SJCRH30 (cell line): ENCODE measurements around the gene AXIN1. TPM values are rescaled to one million over a fixed set of nuclear protein-coding genes. Genes with fewer than 3 reads are reported as not detected.
A peak's percentile ranks its signal among the peaks of the same experiment; 100 is the strongest.

Experiments
- DNase-seq, 2 experiments: peaks; one replicate each; pipeline ENCODE4 v3.0.0-alpha.2; 2015 to 2020
- H3K27ac ChIP-seq: fragments of 250-450 bp; sonication (Bioruptor Pico); 2 replicates; pipeline ENCODE4 v1.5.1; 2020; ENCODE audit warnings: mild to moderate bottlenecking, moderate library complexity
- H3K27me3 ChIP-seq: fragments of 250-450 bp; sonication (Bioruptor Pico); 2 replicates; pipeline ENCODE4 v1.5.1; 2020; ENCODE audit warnings: mild to moderate bottlenecking, moderate library complexity
- H3K36me3 ChIP-seq: fragments of 250-450 bp; sonication (Bioruptor Pico); 2 replicates; pipeline ENCODE4 v1.5.1; 2020; ENCODE audit warnings: mild to moderate bottlenecking, moderate library complexity
- H3K4me1 ChIP-seq: fragments of 250-450 bp; sonication (Bioruptor Pico); 2 replicates; pipeline ENCODE4 v1.5.1; 2020; ENCODE audit warnings: mild to moderate bottlenecking, moderate library complexity
- H3K4me3 ChIP-seq: fragments of 250-450 bp; sonication (Bioruptor Pico); 2 replicates; pipeline ENCODE4 v1.5.1; 2020; ENCODE audit warnings: mild to moderate bottlenecking, moderate library complexity
- H3K9me3 ChIP-seq: fragments of 250-450 bp; sonication (Bioruptor Pico); replicated peaks from 2 replicates; pipeline ENCODE4 v1.5.1; 2020; ENCODE audit warnings: mild to moderate bottlenecking, moderate library complexity
- total RNA-seq: library from RNA; depleted of rRNA; stranded (reverse); fragments of >200 nt; shearing (Covaris generic); gene quantifications from 2 replicates; pipeline ENCODE4 v1.2.3, GENCODE V29; 2014

The AXIN1 gene
- total RNA-seq, 1 experiment from 2014 or later, result 20.9 TPM

GRCh38 chr16:286491-287297 lies 65.8 kb downstream of the AXIN1 start:
- Histone ChIP-seq H3K4me1 (no peaks in the 10 kb centered on the region), H3K27ac (no peak overlapping the region), H3K27me3 (no peaks in the 10 kb centered on the region), H3K36me3 (peaks cover 23% of the 10 kb centered on the region), H3K9me3 (peaks cover 4% of the 10 kb centered on the region; the same call in 1 of the 2 replicates), H3K4me3 (no peak overlapping the region)
- DNase-seq, result no peak

DNA sequence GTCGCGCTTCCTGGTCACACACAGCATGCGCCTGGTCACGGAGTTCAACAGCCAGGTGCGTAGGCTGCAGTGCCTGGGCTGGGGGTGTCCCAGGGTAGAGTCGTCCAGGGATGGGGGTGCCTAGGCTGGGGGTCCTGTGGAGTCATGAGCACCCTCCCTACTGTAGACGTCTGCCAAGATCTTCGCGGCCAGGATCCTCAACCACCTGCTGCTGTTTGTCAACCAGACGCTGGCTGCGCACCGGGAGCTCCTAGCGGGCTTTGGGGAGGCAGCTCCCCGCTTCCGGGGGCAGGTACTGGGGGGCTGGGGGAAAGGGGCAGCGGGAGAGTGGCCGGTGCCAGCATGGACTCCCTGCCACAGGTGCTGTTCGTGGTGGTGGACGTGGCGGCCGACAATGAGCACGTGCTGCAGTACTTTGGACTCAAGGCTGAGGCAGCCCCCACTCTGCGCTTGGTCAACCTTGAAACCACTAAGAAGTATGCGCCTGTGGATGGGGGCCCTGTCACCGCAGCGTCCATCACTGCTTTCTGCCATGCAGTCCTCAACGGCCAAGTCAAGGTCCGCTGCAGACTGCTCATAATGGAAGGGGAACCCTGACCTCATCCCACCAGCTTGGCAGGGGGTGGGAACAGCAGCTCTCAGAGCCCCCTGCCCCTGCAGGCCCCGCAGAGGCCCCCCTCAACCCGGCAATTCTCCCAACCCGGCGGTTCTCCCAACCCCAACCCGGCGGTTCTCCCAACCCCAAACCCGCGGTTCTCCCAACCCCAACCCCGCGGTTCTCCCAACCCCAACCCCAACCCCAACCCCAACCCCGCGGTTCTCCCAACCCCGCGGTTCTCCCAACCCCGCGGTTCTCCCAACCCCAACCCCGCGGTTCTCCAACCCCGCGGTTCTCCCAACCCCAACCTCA lies 67.1 kb downstream of the AXIN1 start:
- H3K4me3 ChIP-seq, result no peak overlapping the region
- DNase-seq, result peak; percentile 50 to 65
- H3K9me3 ChIP-seq, result peaks cover 4% of the 10 kb centered on the region; the same call in 1 of the 2 replicates
- no peaks in the 10 kb centered on the region for H3K27me3 ChIP-seq
- peaks cover 20% of the 10 kb centered on the region for H3K36me3 ChIP-seq
- no peaks in the 10 kb centered on the region for H3K4me1 ChIP-seq
- no peak overlapping the region for H3K27ac ChIP-seq

GRCh38 chr16:284204-285120 lies 68.1 kb downstream of the AXIN1 start:
- DNase-seq, result no peak
- Histone ChIP-seq H3K4me1 (no peaks in the 10 kb centered on the region), H3K9me3 (peaks cover 4% of the 10 kb centered on the region; the same call in 1 of the 2 replicates), H3K36me3 (peaks cover 17% of the 10 kb centered on the region), H3K27me3 (no peaks in the 10 kb centered on the region), H3K4me3 (no peak overlapping the region), H3K27ac (no peak overlapping the region)

GRCh38 chr16:283033-283805 lies 69.3 kb downstream of the AXIN1 start, which contains the start of gene PDIA2:
PDIA2 (plus strand) TSS chr16:283164; CDS start chr16:283170, 6 bp downstream.
- Histone ChIP-seq H3K9me3 (peaks cover 4% of the 10 kb centered on the region; the same call in 1 of the 2 replicates), H3K4me3 (no peak within 1 kb of the TSS), H3K36me3 (peaks cover 12% of the 10 kb centered on the region), H3K27ac (no peak within 1 kb of the TSS), H3K27me3 (no peaks in the 10 kb centered on the region), H3K4me1 (0 out of 2 replicates have a peak, but pooled peaks cover 2% of the 10 kb centered on the region)
- DNase-seq, result no peak

GRCh38 chr16:282491-282890 lies 70.0 kb downstream of the AXIN1 start:
- Histone ChIP-seq H3K27me3 (no peaks in the 10 kb centered on the region), H3K27ac (no peak overlapping the region), H3K4me3 (no peak overlapping the region), H3K36me3 (peaks cover 6% of the 10 kb centered on the region), H3K9me3 (peaks cover 4% of the 10 kb centered on the region; the same call in 1 of the 2 replicates), H3K4me1 (0 out of 2 replicates have a peak, but pooled peaks cover 2% of the 10 kb centered on the region)
- DNase-seq, result no peak

GRCh38 chr16:281660-282255 lies 70.8 kb downstream of the AXIN1 start:
- H3K4me1 ChIP-seq, result 0 out of 2 replicates have a peak, but pooled peaks cover 2% of the 10 kb centered on the region
- H3K4me3 ChIP-seq, result no peak overlapping the region
- no peaks in the 10 kb centered on the region for H3K27me3 ChIP-seq
- H3K9me3 ChIP-seq, result peaks cover 4% of the 10 kb centered on the region; the same call in 1 of the 2 replicates
- H3K36me3 ChIP-seq, result no peaks in the 10 kb centered on the region; the same call in 1 of the 2 replicates
- no peak for DNase-seq
- no peak overlapping the region for H3K27ac ChIP-seq

GRCh38 chr16:280991-281659 lies 71.4 kb downstream of the AXIN1 start:
- H3K4me1 ChIP-seq, result 0 out of 2 replicates have a peak, but pooled peaks cover 2% of the 10 kb centered on the region
- H3K27ac ChIP-seq, result no peak overlapping the region
- no peaks in the 10 kb centered on the region for H3K9me3 ChIP-seq
- H3K27me3 ChIP-seq, result no peaks in the 10 kb centered on the region
- H3K4me3 ChIP-seq, result no peak overlapping the region
- no peaks in the 10 kb centered on the region for H3K36me3 ChIP-seq
- no peak for DNase-seq

GRCh38 chr16:280552-280951 lies 72.0 kb downstream of the AXIN1 start, which contains the start of gene ARHGDIG:
ARHGDIG (plus strand) TSS chr16:280591; CDS start chr16:280681, 90 bp downstream.
- Histone ChIP-seq H3K4me1 (0 out of 2 replicates have a peak, but pooled peaks cover 2% of the 10 kb centered on the region), H3K36me3 (no peaks in the 10 kb centered on the region), H3K27ac (no peak within 1 kb of the TSS), H3K4me3 (no peak within 1 kb of the TSS), H3K9me3 (no peaks in the 10 kb centered on the region), H3K27me3 (no peaks in the 10 kb centered on the region)
- no peak for DNase-seq

GRCh38 chr16:280005-280460 lies 72.5 kb downstream of the AXIN1 start:
- no peak for DNase-seq
- no peaks in the 10 kb centered on the region for H3K36me3 ChIP-seq
- no peak overlapping the region for H3K4me3 ChIP-seq
- H3K4me1 ChIP-seq, result 0 out of 2 replicates have a peak, but pooled peaks cover 2% of the 10 kb centered on the region
- no peak overlapping the region for H3K27ac ChIP-seq
- no peaks in the 10 kb centered on the region for H3K27me3 ChIP-seq
- H3K9me3 ChIP-seq, result no peaks in the 10 kb centered on the region

GRCh38 chr16:279531-279930 lies 73.0 kb downstream of the AXIN1 start:
- Histone ChIP-seq H3K9me3 (no peaks in the 10 kb centered on the region), H3K4me1 (0 out of 2 replicates have a peak, but pooled peaks cover 2% of the 10 kb centered on the region), H3K27ac (no peak overlapping the region), H3K36me3 (no peaks in the 10 kb centered on the region), H3K4me3 (no peak overlapping the region), H3K27me3 (no peaks in the 10 kb centered on the region)
- DNase-seq, result no peak

DNA sequence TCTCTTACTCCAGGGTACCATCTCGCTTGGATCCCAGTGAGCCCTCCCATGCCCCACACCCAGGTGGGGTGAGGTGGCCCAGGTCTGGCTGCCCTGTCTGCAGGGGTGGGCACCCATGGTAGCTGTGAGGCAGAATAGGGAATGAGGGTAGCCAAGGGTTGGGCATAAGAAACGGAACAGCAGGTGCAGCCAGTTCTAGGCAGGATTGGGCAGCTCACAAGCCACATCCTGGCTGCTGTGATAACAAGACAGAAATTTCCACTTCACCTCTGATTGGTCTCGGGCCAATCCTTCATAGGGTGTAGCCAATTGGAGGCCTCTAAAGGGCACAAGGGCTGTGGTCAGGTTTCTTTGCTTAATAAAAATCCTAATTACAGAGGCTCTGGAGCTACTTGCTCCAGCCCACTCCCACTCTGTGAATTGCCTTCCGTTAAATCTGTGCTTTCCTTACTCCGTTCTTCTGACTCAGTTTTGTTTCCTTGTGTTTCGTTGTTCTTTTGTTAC lies 73.6 kb downstream of the AXIN1 start:
- H3K4me3 ChIP-seq, result no peak overlapping the region
- H3K36me3 ChIP-seq, result no peaks in the 10 kb centered on the region
- 0 out of 2 replicates have a peak, but pooled peaks cover 2% of the 10 kb centered on the region for H3K4me1 ChIP-seq
- H3K9me3 ChIP-seq, result no peaks in the 10 kb centered on the region
- H3K27ac ChIP-seq, result no peak overlapping the region
- DNase-seq, result peak; percentile 38 to 62
- no peaks in the 10 kb centered on the region for H3K27me3 ChIP-seq

GRCh38 chr16:276426-277077 lies 76.0 kb downstream of the AXIN1 start:
- DNase-seq, result no peak
- Histone ChIP-seq H3K27me3 (no peaks in the 10 kb centered on the region), H3K4me3 (no peak overlapping the region), H3K36me3 (no peaks in the 10 kb centered on the region), H3K4me1 (peaks cover 2% of the 10 kb centered on the region; the same call in 1 of the 2 replicates), H3K27ac (no peak overlapping the region), H3K9me3 (no peaks in the 10 kb centered on the region)
